ENCODE data around the gene ZNF555. TPM values are rescaled to one million over a fixed set of nuclear protein-coding genes. Genes with fewer than 3 reads are reported as not detected.
"Not testable (repeated sequence)": the region's sequence is repeated elsewhere in the genome, so short reads cannot be mapped to it uniquely, and the experiment has no call there.

Gene ZNF555
- total RNA-seq, 2 experiments from 2014 or later: 2.2 to 3.2 TPM

- Mint-ChIP-seq H3K4me3 (no peak overlapping the region), H3K36me3 (ENCODE audit: low read depth) (no peaks in the 10 kb centered on the region), H3K4me1 (no peaks in the 10 kb centered on the region), H3K27me3 (no peaks in the 10 kb centered on the region), H3K27ac (no peak overlapping the region), H3K9me3 (peaks cover 18% of the 10 kb centered on the region)
- POLR2A ChIA-PET: no interaction called here
- CTCF ChIA-PET: no interaction called here
- no peak for DNase-seq
Observed at GRCh38 chr19:2877398-2878331, 36.4 kb downstream of the ZNF555 start.

GRCh38 chr19:2883686-2884439 is 42.6 kb downstream of the ZNF555 start:
- H3K4me3 Mint-ChIP-seq: no peak overlapping the region
- no peak overlapping the region for H3K27ac Mint-ChIP-seq
- H3K9me3 Mint-ChIP-seq: peaks cover 10% of the 10 kb centered on the region
- peaks cover 7% of the 10 kb centered on the region for H3K4me1 Mint-ChIP-seq
- no peaks in the 10 kb centered on the region for H3K36me3 Mint-ChIP-seq (ENCODE audit: low read depth)
- POLR2A ChIA-PET: no interaction called here
- no peak for DNase-seq
- H3K27me3 Mint-ChIP-seq: no peaks in the 10 kb centered on the region
- CTCF ChIA-PET: no interaction called here

GRCh38 chr19:2885736-2886135 is 44.5 kb downstream of the ZNF555 start:
- POLR2A ChIA-PET: no interaction called here
- no peak overlapping the region for H3K27ac Mint-ChIP-seq

GRCh38 chr19:2887391-2887914 is 46.2 kb downstream of the ZNF555 start:
- Mint-ChIP-seq H3K9me3 (peaks cover 7% of the 10 kb centered on the region), H3K27ac (no peak overlapping the region), H3K36me3 (ENCODE audit: low read depth) (no peaks in the 10 kb centered on the region), H3K27me3 (no peaks in the 10 kb centered on the region), H3K4me3 (no peak overlapping the region), H3K4me1 (peaks cover 7% of the 10 kb centered on the region)
- DNase-seq: no peak
- ChIA-PET POLR2A (no interaction called here), CTCF (interaction anchor here (0.6 to 1.6 kb wide), 5 partner anchors 13 to 63 kb away, joined by 3 to 6 read pairs (median 3); partner anchors contain the start of gene ZNF57)

More at GRCh38 chr19:2885736-2886135, 44.5 kb downstream of the ZNF555 start:
- Mint-ChIP-seq H3K4me3 (no peak overlapping the region), H3K4me1 (peaks cover 7% of the 10 kb centered on the region), H3K27me3 (no peaks in the 10 kb centered on the region), H3K9me3 (peaks cover 7% of the 10 kb centered on the region), H3K36me3 (ENCODE audit: low read depth) (no peaks in the 10 kb centered on the region)
- CTCF ChIA-PET: no interaction called here
- DNase-seq: no peak

- peaks cover 7% of the 10 kb centered on the region for H3K4me1 Mint-ChIP-seq
- H3K27ac Mint-ChIP-seq: peak overlapping the region; percentile 41
- H3K9me3 Mint-ChIP-seq: peaks cover 2% of the 10 kb centered on the region
- H3K27me3 Mint-ChIP-seq: no peaks in the 10 kb centered on the region
- no peaks in the 10 kb centered on the region for H3K36me3 Mint-ChIP-seq (ENCODE audit: low read depth)
- ChIA-PET POLR2A (no interaction called here), CTCF (interaction anchor here (0.6 to 1.6 kb wide), 3 partner anchors 19 to 383 kb away, joined by 3 read pairs; no protein-coding TSS in a partner anchor)
- DNase-seq: peak; percentile 33
- no peak overlapping the region for H3K4me3 Mint-ChIP-seq
Observed at GRCh38 chr19:2888731-2889224, 47.5 kb downstream of the ZNF555 start.

GRCh38 chr19:2890531-2890930 is 49.3 kb downstream of the ZNF555 start:
- H3K36me3 Mint-ChIP-seq (ENCODE audit: low read depth); POLR2A ChIA-PET; DNase-seq; H3K4me3 Mint-ChIP-seq; H3K4me1 Mint-ChIP-seq; H3K9me3 Mint-ChIP-seq; H3K27ac Mint-ChIP-seq; CTCF ChIA-PET; H3K27me3 Mint-ChIP-seq: not testable (repeated sequence)

GRCh38 chr19:2896694-2897093 is 55.4 kb downstream of the ZNF555 start:
- peaks cover 20% of the 10 kb centered on the region for H3K9me3 Mint-ChIP-seq
- no peak overlapping the region for H3K27ac Mint-ChIP-seq
- DNase-seq: no peak
- H3K4me3 Mint-ChIP-seq: no peak overlapping the region
- ChIA-PET CTCF (no interaction called here), POLR2A (no interaction called here)
- H3K4me1 Mint-ChIP-seq: peaks cover 8% of the 10 kb centered on the region
- H3K36me3 Mint-ChIP-seq (ENCODE audit: low read depth): peaks cover 4% of the 10 kb centered on the region
- H3K27me3 Mint-ChIP-seq: no peaks in the 10 kb centered on the region

GRCh38 chr19:2900296-2901252 is 59.3 kb downstream of the ZNF555 start, which contains the start of gene ZNF57:
ZNF57 (plus strand) TSS chr19:2900928; CDS start chr19:2901046, 118 bp downstream.
- peak within 1 kb of the TSS; percentile 100 for H3K4me3 Mint-ChIP-seq
- H3K27ac Mint-ChIP-seq: peak within 1 kb of the TSS; percentile 98
- peaks cover 17% of the 10 kb centered on the region for H3K9me3 Mint-ChIP-seq
- H3K27me3 Mint-ChIP-seq: no peaks in the 10 kb centered on the region
- peak; percentile 100 for DNase-seq
- H3K4me1 Mint-ChIP-seq: peaks cover 22% of the 10 kb centered on the region
- POLR2A ChIA-PET: interaction anchor here (0.6 kb wide), 1 partner anchor 24 kb away, joined by 4 read pairs; no protein-coding TSS in a partner anchor
- CTCF ChIA-PET: interaction anchor here (0.6 to 1.7 kb wide), 7 partner anchors 13 to 1258 kb away, joined by 3 to 6 read pairs (median 5); partner anchors contain the start of gene ZNF555
- H3K36me3 Mint-ChIP-seq (ENCODE audit: low read depth): peaks cover 4% of the 10 kb centered on the region

- DNase-seq: no peak
- Mint-ChIP-seq H3K36me3 (ENCODE audit: low read depth) (peaks cover 8% of the 10 kb centered on the region), H3K27me3 (no peaks in the 10 kb centered on the region), H3K9me3 (peaks cover 7% of the 10 kb centered on the region), H3K4me3 (no peak overlapping the region), H3K4me1 (peaks cover 26% of the 10 kb centered on the region), H3K27ac (no peak overlapping the region)
- CTCF ChIA-PET: no interaction called here
- POLR2A ChIA-PET: no interaction called here
Observed at GRCh38 chr19:2902590-2903218, 61.4 kb downstream of the ZNF555 start.

- peaks cover 26% of the 10 kb centered on the region for H3K4me1 Mint-ChIP-seq
- H3K9me3 Mint-ChIP-seq; H3K27me3 Mint-ChIP-seq; H3K4me3 Mint-ChIP-seq; POLR2A ChIA-PET; H3K36me3 Mint-ChIP-seq (ENCODE audit: low read depth); CTCF ChIA-PET; H3K27ac Mint-ChIP-seq; DNase-seq: not testable (repeated sequence)
Observed at GRCh38 chr19:2903326-2903725, 62.1 kb downstream of the ZNF555 start.

GRCh38 chr19:2905918-2906519 is 64.7 kb downstream of the ZNF555 start:
- no peak for DNase-seq
- Mint-ChIP-seq H3K36me3 (ENCODE audit: low read depth) (peaks cover 12% of the 10 kb centered on the region), H3K9me3 (peaks cover 13% of the 10 kb centered on the region), H3K4me3 (no peak overlapping the region), H3K27me3 (no peaks in the 10 kb centered on the region), H3K4me1 (peaks cover 28% of the 10 kb centered on the region), H3K27ac (no peak overlapping the region)
- ChIA-PET CTCF (no interaction called here), POLR2A (no interaction called here)
